Measurements from ENCODE around the gene CADM4.
"Not testable (repeated sequence)": the region's sequence is repeated elsewhere in the genome, so short reads cannot be mapped to it uniquely, and the experiment has no call there.

GRCh38 chr19:43650276-43650675 lies 10.6 kb upstream of the CADM4 start:
- TF ChIP-seq, protein P1, sequence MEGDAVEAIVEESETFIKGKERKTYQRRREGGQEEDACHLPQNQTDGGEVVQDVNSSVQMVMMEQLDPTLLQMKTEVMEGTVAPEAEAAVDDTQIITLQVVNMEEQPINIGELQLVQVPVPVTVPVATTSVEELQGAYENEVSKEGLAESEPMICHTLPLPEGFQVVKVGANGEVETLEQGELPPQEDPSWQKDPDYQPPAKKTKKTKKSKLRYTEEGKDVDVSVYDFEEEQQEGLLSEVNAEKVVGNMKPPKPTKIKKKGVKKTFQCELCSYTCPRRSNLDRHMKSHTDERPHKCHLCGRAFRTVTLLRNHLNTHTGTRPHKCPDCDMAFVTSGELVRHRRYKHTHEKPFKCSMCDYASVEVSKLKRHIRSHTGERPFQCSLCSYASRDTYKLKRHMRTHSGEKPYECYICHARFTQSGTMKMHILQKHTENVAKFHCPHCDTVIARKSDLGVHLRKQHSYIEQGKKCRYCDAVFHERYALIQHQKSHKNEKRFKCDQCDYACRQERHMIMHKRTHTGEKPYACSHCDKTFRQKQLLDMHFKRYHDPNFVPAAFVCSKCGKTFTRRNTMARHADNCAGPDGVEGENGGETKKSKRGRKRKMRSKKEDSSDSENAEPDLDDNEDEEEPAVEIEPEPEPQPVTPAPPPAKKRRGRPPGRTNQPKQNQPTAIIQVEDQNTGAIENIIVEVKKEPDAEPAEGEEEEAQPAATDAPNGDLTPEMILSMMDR (conservative IDR thresholded peaks at IDR 0.05; ENCODE audit: low read depth, low read length): not testable (repeated sequence)
- TF ChIP-seq EZH2 (IDR thresholded peaks at IDR 0.05; ENCODE audit: borderline replicate concordance, low read depth, low read length, poor library complexity, severe bottlenecking): not testable (repeated sequence)
